ENCODE data around the gene PDE4D. TPM values are rescaled to one million over a fixed set of nuclear protein-coding genes. Genes with fewer than 3 reads are reported as not detected.

The PDE4D gene
- total RNA-seq, 1 donor from 2014 or later, result 50.0 TPM

DNA sequence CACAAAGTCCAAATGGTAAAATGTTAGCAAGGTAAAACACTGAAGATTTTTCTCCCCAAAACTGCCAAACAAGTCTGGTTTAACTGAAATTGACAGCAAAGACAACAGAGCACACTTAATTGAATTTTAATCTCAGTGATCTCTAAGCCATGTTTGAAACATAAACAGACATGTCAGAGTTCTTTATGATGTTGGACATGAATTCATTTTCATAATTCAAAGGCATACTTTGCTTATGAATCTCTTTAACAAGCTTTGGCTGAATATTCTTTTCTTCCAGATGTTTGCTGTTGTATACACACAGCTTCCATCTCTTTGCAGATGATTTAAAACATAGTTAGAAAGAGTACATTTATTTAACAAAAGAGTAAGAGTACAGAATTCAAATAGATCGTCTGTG is 801.6 kb downstream of the PDE4D start:
- Mint-ChIP-seq H3K4me3 (no peak overlapping the region), H3K27me3 (no peaks in the 10 kb centered on the region), H3K27ac (no peak overlapping the region), H3K9me3 (peaks cover 4% of the 10 kb centered on the region), H3K4me1 (ENCODE audit: unreplicated experiment) (peaks cover 31% of the 10 kb centered on the region), H3K36me3 (peaks cover 7% of the 10 kb centered on the region)
- no peak for DNase-seq (ENCODE audit: extremely low spot score, unreplicated experiment)
- TF ChIP-seq, protein P1, sequence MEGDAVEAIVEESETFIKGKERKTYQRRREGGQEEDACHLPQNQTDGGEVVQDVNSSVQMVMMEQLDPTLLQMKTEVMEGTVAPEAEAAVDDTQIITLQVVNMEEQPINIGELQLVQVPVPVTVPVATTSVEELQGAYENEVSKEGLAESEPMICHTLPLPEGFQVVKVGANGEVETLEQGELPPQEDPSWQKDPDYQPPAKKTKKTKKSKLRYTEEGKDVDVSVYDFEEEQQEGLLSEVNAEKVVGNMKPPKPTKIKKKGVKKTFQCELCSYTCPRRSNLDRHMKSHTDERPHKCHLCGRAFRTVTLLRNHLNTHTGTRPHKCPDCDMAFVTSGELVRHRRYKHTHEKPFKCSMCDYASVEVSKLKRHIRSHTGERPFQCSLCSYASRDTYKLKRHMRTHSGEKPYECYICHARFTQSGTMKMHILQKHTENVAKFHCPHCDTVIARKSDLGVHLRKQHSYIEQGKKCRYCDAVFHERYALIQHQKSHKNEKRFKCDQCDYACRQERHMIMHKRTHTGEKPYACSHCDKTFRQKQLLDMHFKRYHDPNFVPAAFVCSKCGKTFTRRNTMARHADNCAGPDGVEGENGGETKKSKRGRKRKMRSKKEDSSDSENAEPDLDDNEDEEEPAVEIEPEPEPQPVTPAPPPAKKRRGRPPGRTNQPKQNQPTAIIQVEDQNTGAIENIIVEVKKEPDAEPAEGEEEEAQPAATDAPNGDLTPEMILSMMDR (conservative IDR thresholded peaks at IDR 0.05), result no peak

DNA sequence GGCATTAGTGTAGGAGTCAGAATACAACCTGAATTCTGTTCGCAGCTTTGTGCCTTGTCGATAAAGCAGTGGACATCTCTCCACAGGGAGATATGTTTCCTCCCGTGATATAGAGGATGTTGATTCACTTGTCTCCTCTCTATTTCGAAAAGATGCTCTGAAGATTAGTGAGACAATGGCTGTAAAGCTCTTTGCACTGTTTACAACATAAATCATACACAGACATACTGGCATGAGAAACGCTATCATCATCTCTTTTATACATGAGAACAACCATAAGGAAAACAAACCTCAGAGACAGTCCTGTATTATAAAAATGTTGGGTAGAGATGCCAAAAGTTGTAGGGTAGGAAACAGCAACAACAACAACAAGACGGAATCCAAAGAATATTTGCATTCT is 803.2 kb downstream of the PDE4D start:
- peaks cover 27% of the 10 kb centered on the region for H3K4me1 Mint-ChIP-seq (ENCODE audit: unreplicated experiment)
- peaks cover 7% of the 10 kb centered on the region for H3K36me3 Mint-ChIP-seq
- H3K4me3 Mint-ChIP-seq, result no peak overlapping the region
- no peak for DNase-seq (ENCODE audit: extremely low spot score, unreplicated experiment)
- no peak overlapping the region for H3K27ac Mint-ChIP-seq
- TF ChIP-seq, protein P1 (conservative IDR thresholded peaks at IDR 0.05), result no peak
- peaks cover 4% of the 10 kb centered on the region for H3K9me3 Mint-ChIP-seq
- H3K27me3 Mint-ChIP-seq, result no peaks in the 10 kb centered on the region

DNA sequence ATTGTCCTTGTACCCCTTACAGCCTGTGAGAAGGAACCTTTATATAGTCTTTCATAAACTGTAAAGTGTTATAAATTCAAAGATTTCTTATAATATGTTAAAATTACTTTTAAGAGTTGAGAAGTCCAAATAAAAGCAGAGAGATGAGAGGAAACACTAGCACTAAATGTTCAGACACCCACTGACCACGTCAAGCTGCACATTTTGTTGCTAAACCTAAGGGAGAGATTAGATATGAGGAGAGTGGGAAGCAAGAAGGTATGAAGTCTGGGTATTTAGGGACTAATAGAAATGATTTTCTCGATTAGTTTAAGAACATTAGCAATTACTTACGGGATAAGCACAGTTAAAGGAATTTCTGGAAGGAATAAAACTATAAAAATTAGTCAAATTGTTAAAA is 803.8 kb downstream of the PDE4D start:
- DNase-seq (ENCODE audit: extremely low spot score, unreplicated experiment), result no peak
- Mint-ChIP-seq H3K27me3 (no peaks in the 10 kb centered on the region), H3K4me3 (no peak overlapping the region), H3K9me3 (peaks cover 4% of the 10 kb centered on the region), H3K4me1 (ENCODE audit: unreplicated experiment) (peaks cover 23% of the 10 kb centered on the region), H3K36me3 (peaks cover 7% of the 10 kb centered on the region), H3K27ac (no peak overlapping the region)
- TF ChIP-seq, protein P1 (conservative IDR thresholded peaks at IDR 0.05), result no peak

DNA sequence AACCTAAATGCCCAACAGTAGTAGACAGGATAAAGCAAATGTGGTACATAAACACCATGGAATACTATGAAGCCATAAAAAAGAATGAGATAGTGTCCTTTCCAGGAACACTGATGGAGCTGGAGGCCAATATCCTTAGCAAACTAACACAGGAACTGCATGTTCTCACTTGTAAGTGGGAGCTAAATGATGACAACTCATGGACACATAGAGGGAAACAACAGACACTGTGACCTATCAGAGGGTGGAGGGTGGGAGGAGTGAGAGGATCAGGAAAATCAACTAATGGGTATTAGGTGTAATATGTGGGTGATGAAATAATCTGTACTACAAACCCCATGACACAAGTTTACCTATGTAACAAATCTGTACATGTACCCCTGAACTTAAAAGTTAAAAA is 805.0 kb downstream of the PDE4D start:
- H3K36me3 Mint-ChIP-seq, result peaks cover 5% of the 10 kb centered on the region
- no peak overlapping the region for H3K4me3 Mint-ChIP-seq
- peaks cover 2% of the 10 kb centered on the region for H3K9me3 Mint-ChIP-seq
- TF ChIP-seq, protein P1 (conservative IDR thresholded peaks at IDR 0.05), result no peak
- DNase-seq (ENCODE audit: extremely low spot score, unreplicated experiment), result no peak
- no peak overlapping the region for H3K27ac Mint-ChIP-seq
- H3K4me1 Mint-ChIP-seq (ENCODE audit: unreplicated experiment), result peaks cover 16% of the 10 kb centered on the region
- no peaks in the 10 kb centered on the region for H3K27me3 Mint-ChIP-seq

DNA sequence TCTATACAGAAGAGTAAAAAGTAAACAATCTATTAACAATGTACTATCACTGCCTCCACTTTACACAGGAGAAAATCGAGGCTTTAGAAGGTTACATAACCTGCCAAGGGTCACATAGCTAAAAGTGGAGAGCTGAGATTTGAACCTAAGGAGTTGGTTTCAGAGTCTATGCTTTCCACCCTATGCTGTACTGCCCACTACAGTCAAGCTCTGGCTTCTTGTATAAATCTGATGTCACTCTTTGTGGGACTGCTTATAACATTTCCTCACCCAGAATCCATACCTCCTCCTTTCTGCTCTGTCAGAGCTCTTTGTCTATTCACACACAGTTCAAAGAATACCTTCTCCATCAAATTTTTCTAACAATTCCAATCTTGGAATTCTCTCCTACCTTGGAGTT is 807.5 kb downstream of the PDE4D start:
- no peaks in the 10 kb centered on the region for H3K9me3 Mint-ChIP-seq
- TF ChIP-seq, protein P1 (conservative IDR thresholded peaks at IDR 0.05), result no peak
- no peak overlapping the region for H3K27ac Mint-ChIP-seq
- H3K4me3 Mint-ChIP-seq, result no peak overlapping the region
- H3K36me3 Mint-ChIP-seq, result peaks cover 4% of the 10 kb centered on the region
- DNase-seq (ENCODE audit: extremely low spot score, unreplicated experiment), result no peak
- H3K4me1 Mint-ChIP-seq (ENCODE audit: unreplicated experiment), result peaks cover 5% of the 10 kb centered on the region
- H3K27me3 Mint-ChIP-seq, result no peaks in the 10 kb centered on the region

DNA sequence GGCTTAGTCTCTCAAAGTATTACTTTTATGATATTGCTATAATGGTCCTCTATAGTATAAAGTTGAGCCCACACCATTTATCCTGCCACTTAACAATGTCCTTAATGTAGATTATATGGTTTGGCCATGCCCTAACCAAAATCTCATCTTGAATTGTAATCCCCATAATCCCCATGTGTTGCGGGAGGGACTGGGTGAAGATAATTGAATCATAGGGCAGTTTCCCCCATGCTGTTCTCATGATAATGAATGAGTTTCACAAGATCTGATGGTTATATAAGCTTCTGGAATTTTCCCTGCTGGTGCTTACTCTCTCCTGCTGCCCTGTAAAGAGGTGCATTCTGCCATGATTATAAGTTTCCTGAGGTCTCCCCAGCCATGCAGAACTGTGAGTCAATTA is 811.8 kb downstream of the PDE4D start:
- TF ChIP-seq, protein P1 (conservative IDR thresholded peaks at IDR 0.05), result no peak
- no peak overlapping the region for H3K4me3 Mint-ChIP-seq
- H3K27me3 Mint-ChIP-seq, result no peaks in the 10 kb centered on the region
- no peaks in the 10 kb centered on the region for H3K36me3 Mint-ChIP-seq
- peaks cover 15% of the 10 kb centered on the region for H3K4me1 Mint-ChIP-seq (ENCODE audit: unreplicated experiment)
- no peak for DNase-seq (ENCODE audit: extremely low spot score, unreplicated experiment)
- H3K27ac Mint-ChIP-seq, result no peak overlapping the region
- no peaks in the 10 kb centered on the region for H3K9me3 Mint-ChIP-seq

All from type B pancreatic cell (in vitro differentiated cells).